Osteocyte (in vitro differentiated cells): ENCODE measurements around the gene EMC10. TPM values are rescaled to one million over a fixed set of nuclear protein-coding genes. Genes with fewer than 3 reads are reported as not detected.

Experiments
- DNase-seq: peaks from one replicate; pipeline ENCODE4 v3.0.0; 2021; ENCODE audit warnings: mixed read lengths; ENCODE audit not compliant: unreplicated experiment; ENCODE audit errors: extremely low spot score
- H3K27ac Mint-ChIP-seq: one replicate; pipeline ENCODE4 v1.8.0; 2021; ENCODE audit warnings: mild to moderate bottlenecking, mixed read lengths; ENCODE audit not compliant: unreplicated experiment
- H3K27me3 Mint-ChIP-seq: one replicate; pipeline ENCODE4 v1.8.0; 2021; ENCODE audit warnings: mixed read lengths; ENCODE audit not compliant: unreplicated experiment
- H3K36me3 Mint-ChIP-seq: one replicate; pipeline ENCODE4 v1.8.0; 2021; ENCODE audit warnings: mixed read lengths; ENCODE audit not compliant: unreplicated experiment
- H3K4me1 Mint-ChIP-seq: one replicate; pipeline ENCODE4 v1.8.0; 2021; ENCODE audit warnings: mixed read lengths; ENCODE audit not compliant: unreplicated experiment
- H3K4me3 Mint-ChIP-seq: one replicate; pipeline ENCODE4 v1.8.0; 2021; ENCODE audit warnings: mild to moderate bottlenecking, moderate library complexity, mixed read lengths; ENCODE audit not compliant: unreplicated experiment
- H3K9me3 Mint-ChIP-seq: one replicate; pipeline ENCODE4 v1.8.0; 2021; ENCODE audit warnings: mixed read lengths; ENCODE audit not compliant: unreplicated experiment
- CTCF ChIP-seq: fragments of 200-600 bp; sonication (generic); IDR thresholded peaks from 2 replicates; pipeline ENCODE4 v1.5.0; 2021; ENCODE audit warnings: antibody characterized with exemption, mild to moderate bottlenecking, moderate library complexity
- total RNA-seq: library from RNA; stranded (reverse); gene quantifications from 2 replicates; pipeline ENCODE4 v1.2.1, GENCODE V29; 2021

Gene EMC10
- total RNA-seq, 1 donor from 2014 or later, result 172 TPM

GRCh38 chr19:50460161-50460765 lies 16.0 kb upstream of the EMC10 start:
- Mint-ChIP-seq H3K27ac (no peak overlapping the region), H3K4me1 (peaks cover 2% of the 10 kb centered on the region), H3K27me3 (peaks cover 2% of the 10 kb centered on the region), H3K4me3 (no peak overlapping the region), H3K9me3 (no peaks in the 10 kb centered on the region), H3K36me3 (no peaks in the 10 kb centered on the region)
- no peak for TF ChIP-seq CTCF
- no peak for DNase-seq

- Mint-ChIP-seq H3K9me3 (no peaks in the 10 kb centered on the region), H3K4me1 (peaks cover 2% of the 10 kb centered on the region), H3K36me3 (no peaks in the 10 kb centered on the region), H3K27me3 (peaks cover 2% of the 10 kb centered on the region), H3K27ac (no peak overlapping the region), H3K4me3 (no peak overlapping the region)
- no peak for DNase-seq
- TF ChIP-seq CTCF, result peak; percentile 87
Observed at GRCh38 chr19:50461066-50461875, 15.0 kb upstream of the EMC10 start.

- no peak for DNase-seq
- Mint-ChIP-seq H3K4me1 (peaks cover 2% of the 10 kb centered on the region), H3K27ac (no peak overlapping the region), H3K27me3 (no peaks in the 10 kb centered on the region), H3K4me3 (no peak overlapping the region), H3K36me3 (no peaks in the 10 kb centered on the region), H3K9me3 (no peaks in the 10 kb centered on the region)
- TF ChIP-seq CTCF, result no peak
Observed at GRCh38 chr19:50462970-50463369, 13.3 kb upstream of the EMC10 start.

- no peaks in the 10 kb centered on the region for H3K36me3 Mint-ChIP-seq
- no peak for TF ChIP-seq CTCF
- H3K4me3 Mint-ChIP-seq, result no peak overlapping the region
- H3K27me3 Mint-ChIP-seq, result no peaks in the 10 kb centered on the region
- no peaks in the 10 kb centered on the region for H3K9me3 Mint-ChIP-seq
- DNase-seq, result no peak
- no peak overlapping the region for H3K27ac Mint-ChIP-seq
- H3K4me1 Mint-ChIP-seq, result peaks cover 2% of the 10 kb centered on the region
Observed at GRCh38 chr19:50464348-50464747, 12.0 kb upstream of the EMC10 start.

- Mint-ChIP-seq H3K36me3 (no peaks in the 10 kb centered on the region), H3K9me3 (no peaks in the 10 kb centered on the region), H3K4me1 (peaks cover 2% of the 10 kb centered on the region), H3K27ac (no peak overlapping the region), H3K27me3 (no peaks in the 10 kb centered on the region), H3K4me3 (no peak overlapping the region)
- DNase-seq, result no peak
- TF ChIP-seq CTCF, result no peak
Observed at GRCh38 chr19:50465000-50465399, 11.3 kb upstream of the EMC10 start.
